ENCODE data around the gene ATP7B.
A peak's percentile ranks its signal among the peaks of the same experiment; 100 is the strongest.
"Not testable (repeated sequence)": the region's sequence is repeated elsewhere in the genome, so short reads cannot be mapped to it uniquely, and the experiment has no call there.

ATP7B gene

GRCh38 chr13:51912511-51913225 is 98.6 kb downstream of the ATP7B start:
- TF ChIP-seq, protein P1, sequence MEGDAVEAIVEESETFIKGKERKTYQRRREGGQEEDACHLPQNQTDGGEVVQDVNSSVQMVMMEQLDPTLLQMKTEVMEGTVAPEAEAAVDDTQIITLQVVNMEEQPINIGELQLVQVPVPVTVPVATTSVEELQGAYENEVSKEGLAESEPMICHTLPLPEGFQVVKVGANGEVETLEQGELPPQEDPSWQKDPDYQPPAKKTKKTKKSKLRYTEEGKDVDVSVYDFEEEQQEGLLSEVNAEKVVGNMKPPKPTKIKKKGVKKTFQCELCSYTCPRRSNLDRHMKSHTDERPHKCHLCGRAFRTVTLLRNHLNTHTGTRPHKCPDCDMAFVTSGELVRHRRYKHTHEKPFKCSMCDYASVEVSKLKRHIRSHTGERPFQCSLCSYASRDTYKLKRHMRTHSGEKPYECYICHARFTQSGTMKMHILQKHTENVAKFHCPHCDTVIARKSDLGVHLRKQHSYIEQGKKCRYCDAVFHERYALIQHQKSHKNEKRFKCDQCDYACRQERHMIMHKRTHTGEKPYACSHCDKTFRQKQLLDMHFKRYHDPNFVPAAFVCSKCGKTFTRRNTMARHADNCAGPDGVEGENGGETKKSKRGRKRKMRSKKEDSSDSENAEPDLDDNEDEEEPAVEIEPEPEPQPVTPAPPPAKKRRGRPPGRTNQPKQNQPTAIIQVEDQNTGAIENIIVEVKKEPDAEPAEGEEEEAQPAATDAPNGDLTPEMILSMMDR (IDR thresholded peaks at IDR 0.05) = no peak
- TF ChIP-seq ZFX (IDR thresholded peaks at IDR 0.05; ENCODE audit: borderline replicate concordance) = no peak
- no peak overlapping the region for H3K27ac ChIP-seq

- TF ChIP-seq ZFX (IDR thresholded peaks at IDR 0.05; ENCODE audit: borderline replicate concordance) = no peak
- TF ChIP-seq, protein P1 (IDR thresholded peaks at IDR 0.05) = peak; percentile 46
- no peak overlapping the region; the same call in 1 of the 2 replicates for H3K27ac ChIP-seq
These were observed 99.2 kb downstream of the ATP7B start for GRCh38 chr13:51912091-51912490.

- TF ChIP-seq, protein P1 (IDR thresholded peaks at IDR 0.05) = no peak
- no peak for TF ChIP-seq ZFX (IDR thresholded peaks at IDR 0.05; ENCODE audit: borderline replicate concordance)
These were observed 100.7 kb downstream of the ATP7B start for GRCh38 chr13:51910508-51910907.

GRCh38 chr13:51909265-51909664 is 102.0 kb downstream of the ATP7B start:
- not testable (repeated sequence) for H3K27ac ChIP-seq

More at GRCh38 chr13:51910508-51910907, 100.7 kb downstream of the ATP7B start:
- no peak overlapping the region for H3K27ac ChIP-seq

- no peak overlapping the region for H3K27ac ChIP-seq
- no peak for TF ChIP-seq ZFX (IDR thresholded peaks at IDR 0.05; ENCODE audit: borderline replicate concordance)
- TF ChIP-seq, protein P1 (IDR thresholded peaks at IDR 0.05) = no peak
These were observed 104.1 kb downstream of the ATP7B start for GRCh38 chr13:51907040-51907732.

DNA sequence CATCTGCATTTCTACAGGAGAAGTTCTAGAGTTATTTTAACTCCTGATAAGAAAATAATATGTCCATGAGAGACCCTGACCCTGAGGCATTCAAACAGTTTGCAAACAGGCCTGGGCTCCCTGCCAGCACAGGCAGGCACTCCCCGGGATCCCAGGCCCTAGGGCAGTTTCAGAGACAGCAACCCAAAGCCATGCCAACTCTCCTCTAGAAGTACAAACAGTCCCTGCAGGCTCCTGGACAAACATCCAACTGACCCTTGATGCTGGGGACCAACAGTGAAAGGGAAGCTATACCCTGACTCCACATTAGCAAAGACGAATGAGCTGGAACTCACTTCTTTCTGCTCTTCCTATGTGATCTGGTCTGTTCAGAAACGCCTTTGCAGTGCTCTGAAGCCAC is 104.7 kb downstream of the ATP7B start:
- no peak overlapping the region for H3K27ac ChIP-seq
- TF ChIP-seq, protein P1 (IDR thresholded peaks at IDR 0.05) = no peak
- no peak for TF ChIP-seq ZFX (IDR thresholded peaks at IDR 0.05; ENCODE audit: borderline replicate concordance)

- H3K27ac ChIP-seq = no peak overlapping the region
- no peak for TF ChIP-seq ZFX (IDR thresholded peaks at IDR 0.05; ENCODE audit: borderline replicate concordance)
- TF ChIP-seq, protein P1 (IDR thresholded peaks at IDR 0.05) = no peak
These were observed 105.5 kb downstream of the ATP7B start for GRCh38 chr13:51905787-51906186.
